Ascending aorta (tissue), 1 donor: Measurements from ENCODE around the gene UTP4. TPM values are rescaled to one million over a fixed set of nuclear protein-coding genes. Genes with fewer than 3 reads are reported as not detected.

ENCODE experiments used
- total RNA-seq: library from RNA; depleted of rRNA; stranded (reverse); fragments of >200 nt; gene quantifications from one replicate; pipeline ENCODE4 v1.1.0, GENCODE V29; 2016

Gene UTP4
- total RNA-seq, 1 donor from 2014 or later = 45.9 TPM

Other genes starting within 250 kb of the UTP4 start
- gene HAS3, start 27.0 kb upstream of the UTP4 start, total RNA-seq = not detected
- 41.3 TPM for gene CHTF8, start 61 bp upstream of the UTP4 start, total RNA-seq
- 19.7 TPM for gene SNTB2, start 54.5 kb downstream of the UTP4 start, total RNA-seq
- gene VPS4A, start 178.7 kb downstream of the UTP4 start, total RNA-seq = 38.3 TPM
- gene PDF, start 197.9 kb downstream of the UTP4 start, total RNA-seq = 49.9 TPM
- gene COG8, start 206.9 kb downstream of the UTP4 start, total RNA-seq = 24.7 TPM
- gene NIP7, start 207.1 kb downstream of the UTP4 start, total RNA-seq = 5.2 TPM
- gene TMED6, start 219.1 kb downstream of the UTP4 start, total RNA-seq = not detected